ENCODE data around the gene TSPEAR. TPM values are rescaled to one million over a fixed set of nuclear protein-coding genes. Genes with fewer than 3 reads are reported as not detected.

Gene TSPEAR
- total and polyA plus RNA-seq, 7 donors = not detected

- DNase-seq = no peak
- intact Hi-C loops (cut with DNase I) = no loop called here
Measured at GRCh38 chr21:44462834-44463200, 248.6 kb downstream of the TSPEAR start.

GRCh38 chr21:44462086-44462833 is 249.1 kb downstream of the TSPEAR start:
- H3K4me1 ChIP-seq = no peaks in the 10 kb centered on the region
- peaks cover 0 to 34% (median 4%) of the 10 kb centered on the region in 3 donors for H3K27me3 ChIP-seq (ENCODE audit: insufficient read depth in 3 of 3, low read length in 2 of 3)
- no peak for ATAC-seq
- intact Hi-C loops (cut with DNase I) = no loop called here
- H3K27ac ChIP-seq = no peak overlapping the region
- H3K4me3 ChIP-seq = no peak overlapping the region
- 63 to 69% (median 64%) methylated on average over 25 of the region's 25 CpGs for WGBS, 3 donors
- no peaks in the 10 kb centered on the region for H3K36me3 ChIP-seq (ENCODE audit: insufficient read depth in 1 of 2, low read depth in 1 of 2)
- TF ChIP-seq CTCF (IDR thresholded peaks at IDR 0.05) = no peak
- no peaks in the 10 kb centered on the region for H3K9me3 ChIP-seq
- no peak for DNase-seq

More at GRCh38 chr21:44462834-44463200, 248.6 kb downstream of the TSPEAR start:
- H3K9me3 ChIP-seq = no peaks in the 10 kb centered on the region
- no peak for TF ChIP-seq CTCF (IDR thresholded peaks at IDR 0.05)
- H3K4me3 ChIP-seq = no peak overlapping the region
- H3K27me3 ChIP-seq (ENCODE audit: insufficient read depth in 3 of 3, low read length in 2 of 3) = peaks cover 0 to 28% (median 4%) of the 10 kb centered on the region in 3 donors
- H3K36me3 ChIP-seq (ENCODE audit: insufficient read depth in 1 of 2, low read depth in 1 of 2) = no peaks in the 10 kb centered on the region
- no peaks in the 10 kb centered on the region for H3K4me1 ChIP-seq
- H3K27ac ChIP-seq = no peak overlapping the region
- WGBS, 3 donors = 84 to 89% (median 88%) methylated on average over 11 of the region's 11 CpGs
- ATAC-seq = no peak

- DNase-seq = no peak
- WGBS, 3 donors = 10 to 29% (median 15%) methylated on average over 15 of the region's 15 CpGs
Measured at GRCh38 chr21:44461464-44462001, 249.8 kb downstream of the TSPEAR start.

GRCh38 chr21:44461005-44461404 is 250.4 kb downstream of the TSPEAR start:
- ATAC-seq = peak in 1 of 4 donors; percentile 10
- no peak overlapping the region for H3K4me3 ChIP-seq
- intact Hi-C loops (cut with DNase I) = no loop called here
- no peak for DNase-seq
- H3K9me3 ChIP-seq = no peaks in the 10 kb centered on the region
- no peak overlapping the region for H3K27ac ChIP-seq
- no peaks in the 10 kb centered on the region for H3K4me1 ChIP-seq
- TF ChIP-seq CTCF (IDR thresholded peaks at IDR 0.05) = no peak
- H3K36me3 ChIP-seq (ENCODE audit: insufficient read depth in 1 of 2, low read depth in 1 of 2) = no peaks in the 10 kb centered on the region
- 90 to 94% (median 91%) methylated on average over 7 to 8 of the region's 8 CpGs for WGBS, 3 donors
- peaks cover 0 to 41% (median 5%) of the 10 kb centered on the region in 3 donors for H3K27me3 ChIP-seq (ENCODE audit: insufficient read depth in 3 of 3, low read length in 2 of 3)

More at GRCh38 chr21:44461464-44462001, 249.8 kb downstream of the TSPEAR start:
- ATAC-seq = peak; percentile 60 to 72 (median 66)
- peak; percentile 29 for TF ChIP-seq CTCF (IDR thresholded peaks at IDR 0.05)
- Histone ChIP-seq H3K27me3 (ENCODE audit: insufficient read depth in 3 of 3, low read length in 2 of 3) (peaks cover 0 to 41% (median 4%) of the 10 kb centered on the region in 3 donors), H3K36me3 (ENCODE audit: insufficient read depth in 1 of 2, low read depth in 1 of 2) (no peaks in the 10 kb centered on the region), H3K27ac (no peak overlapping the region), H3K9me3 (no peaks in the 10 kb centered on the region), H3K4me1 (no peaks in the 10 kb centered on the region), H3K4me3 (no peak overlapping the region)
- intact Hi-C loops (cut with DNase I) = no loop called here

All from psoas muscle (tissue), 8 donors.